ENCODE results near the gene CAPN12.
A peak's percentile ranks its signal among the peaks of the same experiment; 100 is the strongest.
"Not testable (repeated sequence)": the region's sequence is repeated elsewhere in the genome, so short reads cannot be mapped to it uniquely, and the experiment has no call there.

Gene CAPN12

GRCh38 chr19:38770228-38770948 is 26.1 kb upstream of the CAPN12 start:
- not testable (repeated sequence) for DNase-seq (ENCODE audit: low spot score)

- peak; percentile 84 for DNase-seq (ENCODE audit: low spot score)
Measured at GRCh38 chr19:38769635-38770211, 25.4 kb upstream of the CAPN12 start.

DNA sequence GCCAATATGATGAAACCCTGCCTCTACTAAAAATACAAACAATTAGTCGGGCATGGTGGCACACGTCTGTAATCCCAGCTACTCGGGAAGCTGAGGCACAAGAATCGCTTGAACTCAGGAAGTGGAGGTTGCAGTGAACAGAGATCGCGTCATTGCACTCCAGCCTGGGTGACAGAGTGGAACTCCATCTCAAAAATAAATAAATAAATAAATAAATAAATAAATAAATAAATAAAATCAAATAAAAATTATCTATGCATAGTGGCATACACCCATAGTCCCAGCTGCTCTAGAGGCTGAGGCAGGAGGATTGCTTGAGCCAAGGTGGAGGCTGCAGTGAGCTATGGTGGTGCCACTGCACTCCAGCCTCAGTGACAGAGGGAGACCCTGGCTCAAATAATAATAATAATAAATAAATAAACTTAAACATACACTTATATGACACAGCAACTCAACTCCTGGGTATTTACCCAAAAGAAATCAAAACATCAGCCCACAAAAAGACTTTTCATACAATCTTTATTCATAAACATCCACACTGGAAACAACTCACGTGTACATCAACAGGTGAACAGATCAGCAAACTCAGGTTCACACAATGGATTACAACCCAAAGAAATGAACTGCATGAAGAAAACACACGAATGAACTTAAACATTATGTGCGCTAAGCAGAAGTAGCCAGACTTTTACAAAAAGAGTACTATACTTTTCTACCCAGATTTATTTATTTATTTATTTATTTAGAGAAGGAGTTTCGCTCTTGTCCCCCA is 22.2 kb upstream of the CAPN12 start:
- no peak for DNase-seq (ENCODE audit: low spot score)

DNA sequence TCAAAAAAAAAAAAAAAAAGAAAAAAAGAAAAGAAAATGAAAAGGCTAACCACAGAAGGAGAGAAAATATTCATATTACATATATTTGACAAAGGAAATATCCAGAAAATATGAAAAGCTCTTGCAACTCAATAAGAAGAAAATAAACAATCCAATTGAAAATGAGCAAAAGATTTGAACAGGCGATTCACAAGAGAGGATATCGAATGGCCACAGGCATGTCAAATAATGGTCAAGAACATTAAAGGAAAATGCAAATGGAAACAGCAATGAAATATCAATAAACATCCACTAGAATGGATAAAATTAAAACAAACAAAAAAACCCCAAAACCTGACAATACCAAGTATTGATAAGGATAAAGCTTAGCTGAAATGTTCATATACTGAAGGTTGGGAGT is 20.9 kb upstream of the CAPN12 start:
- DNase-seq (ENCODE audit: low spot score) = no peak

GRCh38 chr19:38763795-38764220 is 19.5 kb upstream of the CAPN12 start:
- no peak for DNase-seq (ENCODE audit: low spot score)

DNA sequence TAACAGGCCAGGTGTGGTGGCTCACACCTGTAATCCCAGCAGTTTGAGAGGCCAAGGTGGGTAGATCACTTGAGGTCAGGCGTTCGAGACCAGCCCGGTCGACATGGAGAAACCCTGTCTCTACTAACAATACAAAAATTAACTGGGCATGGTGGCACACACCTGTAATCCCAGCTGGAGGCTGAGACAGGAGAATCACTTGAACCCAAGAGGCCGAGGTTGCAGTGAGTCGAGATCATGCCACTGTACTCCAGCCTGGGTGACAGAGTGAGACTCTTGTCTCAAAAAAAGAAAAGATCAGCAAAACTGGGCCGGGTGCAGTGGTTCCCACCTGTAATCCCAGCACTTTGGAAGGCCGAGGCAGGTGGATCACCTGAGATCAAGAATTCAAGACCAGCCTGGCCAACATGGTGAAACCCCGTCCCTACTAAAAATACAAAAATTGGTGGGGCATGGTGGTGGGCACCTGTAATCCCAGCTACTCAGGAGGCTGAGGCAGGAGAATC is 17.7 kb upstream of the CAPN12 start:
- not testable (repeated sequence) for DNase-seq (ENCODE audit: low spot score)

DNA sequence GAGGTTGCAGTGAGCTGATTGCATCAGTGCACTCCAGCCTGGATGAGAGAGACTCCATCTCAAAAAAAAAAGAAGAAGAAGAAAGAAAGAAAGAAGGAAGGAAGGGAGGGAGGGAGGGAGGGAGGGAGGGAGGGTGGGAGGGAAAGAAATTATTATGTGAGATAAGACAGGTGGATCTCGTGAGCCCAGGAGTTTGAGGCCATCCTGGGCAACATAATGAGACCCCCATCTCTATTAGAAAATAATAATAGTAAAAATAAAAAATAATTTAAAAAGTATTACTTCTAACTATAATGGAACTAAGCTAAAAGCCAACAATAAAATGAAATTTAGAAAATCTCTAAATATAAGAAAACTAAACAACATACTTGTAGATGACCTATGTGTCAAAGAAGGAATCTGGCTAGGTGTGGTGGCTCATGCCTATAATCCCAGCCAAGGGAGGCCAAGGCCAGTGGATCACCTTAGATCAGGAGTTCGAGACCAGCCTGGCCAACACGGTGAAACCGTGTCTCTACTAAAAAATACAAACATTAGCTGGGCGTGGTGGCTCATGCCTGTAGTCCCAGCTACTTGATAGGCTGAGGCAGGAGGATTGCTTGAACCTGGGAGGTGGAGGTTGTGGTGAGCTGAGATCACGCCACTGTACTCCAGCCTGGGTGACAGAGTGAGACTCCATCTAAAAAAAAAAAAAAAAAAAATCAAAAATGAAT is 16.7 kb upstream of the CAPN12 start:
- DNase-seq (ENCODE audit: low spot score) = not testable (repeated sequence)

DNA sequence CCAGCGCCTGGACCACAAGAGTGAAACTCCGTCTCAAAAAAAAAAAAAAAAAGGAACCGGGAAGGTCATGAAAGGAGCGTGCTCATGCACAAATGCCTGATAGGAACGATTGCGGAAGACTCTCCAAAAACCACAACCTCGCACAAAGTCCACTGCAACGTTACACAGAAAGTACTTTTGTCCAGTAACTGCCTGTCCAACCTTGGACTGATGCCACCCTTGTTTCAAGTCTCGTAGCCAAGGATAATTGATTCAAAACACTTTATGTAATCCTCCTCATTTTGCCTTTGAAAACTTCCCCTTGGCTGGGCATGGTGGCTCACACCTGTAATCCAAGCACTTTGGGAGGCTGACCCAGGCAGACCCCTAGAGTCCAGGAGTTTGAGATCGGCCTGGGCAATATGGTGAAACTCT is 15.3 kb upstream of the CAPN12 start:
- no peak for DNase-seq (ENCODE audit: low spot score)

GRCh38 chr19:38754196-38754595 is 9.9 kb upstream of the CAPN12 start:
- DNase-seq (ENCODE audit: low spot score) = not testable (repeated sequence)

DNA sequence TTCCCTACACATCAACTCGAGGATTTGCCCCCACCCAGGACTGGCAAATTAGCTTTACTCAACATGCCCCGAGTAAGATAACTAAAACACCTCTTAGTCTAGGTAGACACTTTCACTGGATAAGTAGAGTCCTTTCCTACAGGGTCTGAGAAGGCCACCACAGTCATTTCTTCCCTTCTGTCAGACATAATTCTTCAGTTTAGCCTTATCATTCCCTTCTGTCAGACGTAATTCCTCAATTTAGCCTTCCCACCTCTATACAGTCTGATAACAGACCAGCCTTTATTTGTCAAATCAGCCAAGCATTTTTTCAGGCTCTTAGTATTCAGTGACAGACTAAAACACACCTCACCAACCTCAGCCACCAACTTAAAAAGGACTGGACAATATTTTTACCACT is 9.5 kb upstream of the CAPN12 start:
- not testable (repeated sequence) for DNase-seq (ENCODE audit: low spot score)

DNA sequence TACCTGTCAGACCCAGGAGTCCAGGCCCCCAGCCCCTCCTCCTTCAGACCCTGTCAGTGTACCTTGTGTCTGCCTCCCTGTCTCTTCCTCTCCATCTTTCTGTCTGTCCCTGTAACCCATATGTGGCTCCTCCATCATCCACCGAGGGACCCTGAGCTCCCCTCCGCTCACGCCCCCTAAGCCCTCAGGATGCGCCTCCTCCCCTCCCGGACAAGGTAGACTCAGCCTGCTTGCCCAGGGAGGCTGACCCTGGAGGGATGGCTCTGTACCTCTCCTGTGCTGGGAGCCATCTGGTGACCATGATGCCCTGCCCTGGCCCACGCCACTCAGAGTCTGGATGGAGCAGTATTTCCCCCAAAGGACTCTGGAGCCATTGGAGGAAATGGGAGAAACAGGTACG is 1.0 kb upstream of the CAPN12 start:
- no peak for DNase-seq (ENCODE audit: low spot score)

DNA sequence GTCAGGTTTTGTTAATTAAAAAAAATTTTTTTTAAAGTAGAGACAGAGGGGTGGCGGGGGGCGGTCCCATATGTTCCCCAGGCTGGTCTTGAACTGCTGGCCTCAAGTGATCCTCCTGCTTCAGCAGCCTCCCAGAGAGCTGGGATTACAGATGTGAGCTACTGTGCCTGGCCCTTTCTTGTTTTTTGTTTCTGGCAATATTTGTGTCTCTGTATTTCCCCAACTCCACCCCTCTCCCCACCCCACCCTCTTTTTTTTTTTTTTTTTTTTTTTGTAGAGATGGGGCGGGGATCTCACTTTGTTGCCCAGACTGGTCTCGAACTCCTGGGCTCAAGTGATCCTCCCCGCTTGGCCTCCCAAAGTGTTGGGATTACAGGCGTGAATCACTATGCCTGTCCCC is 600 bp upstream of the CAPN12 start:
- DNase-seq (ENCODE audit: low spot score) = no peak

- DNase-seq (ENCODE audit: low spot score) = no peak
Measured at GRCh38 chr19:38743394-38744297, 628 bp downstream of the CAPN12 start.

DNA sequence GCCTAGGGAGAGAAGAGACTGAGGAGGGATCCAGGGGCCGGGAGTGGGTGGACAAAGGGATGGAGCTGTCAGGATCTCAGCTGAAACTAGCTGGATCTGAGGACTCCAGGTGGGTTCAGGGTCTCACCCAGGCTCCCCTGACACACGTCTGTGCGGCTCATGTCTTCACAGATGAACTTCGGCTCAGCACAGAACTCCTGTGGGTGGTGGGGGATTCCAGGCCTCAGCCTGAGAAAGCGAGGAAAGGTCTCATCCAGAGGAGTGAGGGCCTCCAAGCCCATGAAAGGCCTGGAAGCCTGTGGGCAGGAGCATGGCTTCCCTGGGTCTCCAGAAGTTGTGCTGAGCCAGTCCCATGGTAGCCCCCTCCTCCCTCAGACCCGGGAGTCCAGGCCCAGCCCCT is 1.4 kb downstream of the CAPN12 start:
- no peak for DNase-seq (ENCODE audit: low spot score)

DNA sequence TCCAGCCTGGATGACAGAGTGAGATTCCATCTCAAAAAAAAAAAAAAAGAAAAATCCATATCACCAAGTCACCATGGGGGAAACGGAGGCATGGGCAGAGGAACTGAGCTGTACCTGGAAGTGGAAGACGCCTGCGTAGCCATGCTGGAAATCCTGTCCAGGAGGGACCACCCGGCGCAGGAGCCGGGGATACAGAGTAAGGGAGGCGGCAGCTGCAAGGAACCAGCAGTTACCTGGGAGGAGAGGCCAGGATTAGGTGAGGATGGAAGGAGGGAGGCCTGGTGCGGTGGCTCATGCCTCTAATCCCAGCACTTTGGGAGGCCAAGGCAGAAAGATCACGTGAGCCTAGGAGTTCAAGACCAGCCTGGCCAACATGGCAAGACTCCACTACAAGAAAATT is 2.0 kb downstream of the CAPN12 start:
- DNase-seq (ENCODE audit: low spot score) = no peak

DNA sequence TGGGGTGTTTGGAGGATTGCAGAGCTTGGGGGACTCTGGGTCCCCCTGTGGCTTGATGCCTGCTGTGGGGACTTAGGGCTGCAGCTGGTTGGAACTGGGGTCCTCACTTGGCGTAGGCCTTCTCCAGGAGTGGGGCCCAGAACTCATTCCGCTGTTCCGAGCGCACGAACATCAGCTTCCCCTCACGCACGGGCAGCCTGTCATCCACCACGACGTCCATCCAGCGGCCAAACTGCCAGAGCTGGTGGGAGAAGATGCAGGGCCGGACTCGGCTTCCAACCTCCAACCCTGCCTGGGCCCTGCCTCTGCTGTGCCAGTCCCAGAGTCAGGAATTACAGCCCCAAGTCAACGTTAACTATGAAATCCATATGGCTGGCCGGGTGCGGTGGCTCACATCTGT is 2.6 kb downstream of the CAPN12 start:
- no peak for DNase-seq (ENCODE audit: low spot score)

- DNase-seq (ENCODE audit: low spot score) = no peak
Measured at GRCh38 chr19:38740932-38741331, 3.3 kb downstream of the CAPN12 start.

DNA sequence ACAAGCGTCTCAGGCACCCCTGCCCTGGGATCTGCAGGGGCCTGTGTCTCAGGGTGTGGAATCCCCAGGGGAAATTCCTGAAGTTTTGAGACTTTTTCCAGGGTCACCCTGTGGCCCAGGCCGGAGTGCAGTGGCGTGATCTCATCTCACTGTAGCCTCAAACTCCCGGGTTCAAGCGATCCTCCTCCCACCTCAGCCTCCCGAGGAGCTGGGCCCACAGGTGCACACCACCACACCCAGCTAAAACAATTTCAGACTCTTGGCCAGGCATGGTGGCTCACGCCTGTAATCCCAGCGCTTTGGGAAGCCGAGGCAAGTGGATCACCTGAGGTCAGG is 4.0 kb downstream of the CAPN12 start:
- no peak for DNase-seq (ENCODE audit: low spot score)

GRCh38 chr19:38739440-38740256 is 4.6 kb downstream of the CAPN12 start:
- no peak for DNase-seq (ENCODE audit: low spot score)

- DNase-seq (ENCODE audit: low spot score) = no peak
Measured at GRCh38 chr19:38737921-38738737, 6.1 kb downstream of the CAPN12 start.
